Spleen (tissue), 7 donors: ENCODE data around the gene TANGO6.

Experiments used
- CTCF ChIP-seq, 11 experiments: fragments of 200-600 bp in 7 of 11; fragments of 450-650 bp in 4 of 11; sonication (generic) in 4 of 11; IDR thresholded peaks in 8 of 11; conservative IDR thresholded peaks in 3 of 11; 1 replicate in 7 of 11; 2 replicates in 4 of 11; pipeline versions ENCODE4 v1.4.0 to v1.8.0; 2016 to 2021; ENCODE audit warnings: antibody characterized with exemption in 11 of 11, inconsistent platforms in 4 of 11, mild to moderate bottlenecking in 1 of 11
- POLR2AphosphoS5 ChIP-seq, 3 donors: sonication (generic); formaldehyde crosslinking; IDR thresholded peaks; one replicate each; pipeline ENCODE4 v1.5.1; 2017; ENCODE audit warnings: antibody characterized with exemption in 3 of 3
- donor health status: DM: no; HTN: no; CAD: no; lungs with moderate emphysema.
- donor health status: DM: no; HTN: no; CAD: no.
- donor health status: DM: no; HTN: no; CAD: no.

- TF ChIP-seq CTCF (IDR thresholded peaks at IDR 0.05 in 8 of 11, conservative IDR thresholded peaks at IDR 0.05 in 3 of 11) = no peak
- TF ChIP-seq POLR2AphosphoS5 (IDR thresholded peaks at IDR 0.05) = no peak
These were observed 205.2 kb downstream of the TANGO6 start for GRCh38 chr16:69048328-69049120.
